ENCODE data around the gene CBFA2T2. TPM values are rescaled to one million over a fixed set of nuclear protein-coding genes. Genes with fewer than 3 reads are reported as not detected.

CBFA2T2 gene
- total and polyA plus RNA-seq, 2 donors (not counting 3 experiments of a cell fraction or from before 2014, with no cell fraction given), result 10.7 to 12.1 TPM

DNA sequence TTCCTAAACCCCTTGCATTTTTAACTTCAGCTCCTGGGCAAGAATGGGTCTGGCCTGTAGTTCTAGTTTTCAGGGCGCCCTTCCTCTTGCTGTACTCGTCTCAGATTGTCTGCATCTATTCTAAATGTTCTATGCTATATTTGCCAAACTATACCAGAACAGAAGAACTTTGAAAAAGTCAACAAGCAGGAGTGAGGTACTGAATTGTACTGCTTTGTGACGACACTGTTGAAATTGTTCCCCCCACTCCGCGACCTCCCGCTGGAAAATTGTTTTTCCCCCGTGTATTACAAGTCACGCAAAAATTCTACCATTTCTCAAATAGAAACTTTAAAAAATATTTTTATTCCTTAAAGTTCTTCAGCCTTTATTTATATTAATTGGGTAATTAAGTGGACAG, 73.9 kb downstream of the CBFA2T2 start:
- TF ChIP-seq FOS (IDR thresholded peaks at IDR 0.05; ENCODE audit: borderline replicate concordance, insufficient read depth, low read length), result no peak
- TF ChIP-seq, protein P1, sequence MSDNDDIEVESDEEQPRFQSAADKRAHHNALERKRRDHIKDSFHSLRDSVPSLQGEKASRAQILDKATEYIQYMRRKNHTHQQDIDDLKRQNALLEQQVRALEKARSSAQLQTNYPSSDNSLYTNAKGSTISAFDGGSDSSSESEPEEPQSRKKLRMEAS (IDR thresholded peaks at IDR 0.05; ENCODE audit: insufficient read depth, insufficient read length), result no peak
- TF ChIP-seq, protein P2, sequence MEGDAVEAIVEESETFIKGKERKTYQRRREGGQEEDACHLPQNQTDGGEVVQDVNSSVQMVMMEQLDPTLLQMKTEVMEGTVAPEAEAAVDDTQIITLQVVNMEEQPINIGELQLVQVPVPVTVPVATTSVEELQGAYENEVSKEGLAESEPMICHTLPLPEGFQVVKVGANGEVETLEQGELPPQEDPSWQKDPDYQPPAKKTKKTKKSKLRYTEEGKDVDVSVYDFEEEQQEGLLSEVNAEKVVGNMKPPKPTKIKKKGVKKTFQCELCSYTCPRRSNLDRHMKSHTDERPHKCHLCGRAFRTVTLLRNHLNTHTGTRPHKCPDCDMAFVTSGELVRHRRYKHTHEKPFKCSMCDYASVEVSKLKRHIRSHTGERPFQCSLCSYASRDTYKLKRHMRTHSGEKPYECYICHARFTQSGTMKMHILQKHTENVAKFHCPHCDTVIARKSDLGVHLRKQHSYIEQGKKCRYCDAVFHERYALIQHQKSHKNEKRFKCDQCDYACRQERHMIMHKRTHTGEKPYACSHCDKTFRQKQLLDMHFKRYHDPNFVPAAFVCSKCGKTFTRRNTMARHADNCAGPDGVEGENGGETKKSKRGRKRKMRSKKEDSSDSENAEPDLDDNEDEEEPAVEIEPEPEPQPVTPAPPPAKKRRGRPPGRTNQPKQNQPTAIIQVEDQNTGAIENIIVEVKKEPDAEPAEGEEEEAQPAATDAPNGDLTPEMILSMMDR (IDR thresholded peaks at IDR 0.05; ENCODE audit: extremely low read depth in 1 of 2, insufficient read depth in 1 of 2, low read depth in 1 of 2, low read length in 2 of 2), result no peak
- no peak for TF ChIP-seq POLR2AphosphoS5 (IDR thresholded peaks at IDR 0.05; ENCODE audit: insufficient read depth, low read depth, low read length)
- no peak for TF ChIP-seq POLR2A (IDR thresholded peaks at IDR 0.05; ENCODE audit: low read depth, low read length)
- no peak for TF ChIP-seq GATA2 (IDR thresholded peaks at IDR 0.05; ENCODE audit: insufficient read depth, insufficient read length, low read depth, low read length)
- no peak for DNase-seq (ENCODE audit: low read depth, low spot score)
- ChIA-PET CTCF (no interaction called here), POLR2A (no interaction called here)
- no peak for FAIRE-seq
- H3K4me1 ChIP-seq (ENCODE audit: control insufficient read depth, extremely low read depth, insufficient read depth, low read length), result peaks cover 11% of the 10 kb centered on the region
- no peaks in the 10 kb centered on the region for H4K20me1 ChIP-seq (replicated peaks; ENCODE audit: control insufficient read depth, extremely low read depth, insufficient read depth, low read length)
- no peak overlapping the region for H3K4me2 ChIP-seq (ENCODE audit: insufficient read depth, low read length)
- no peak overlapping the region for H3K4me3 ChIP-seq (replicated peaks in 1 of 3; ENCODE audit: insufficient read depth in 1 of 3, low read depth in 1 of 3, low read length in 3 of 3)
- dilution Hi-C loops (cut with MboI; ENCODE audit: extremely low pct_ligation_motif_present, low sequenced_read_pairs) (no loop called here), intact Hi-C loops (cut with micrococcal nuclease) (loop anchor here (5.0 to 10.0 kb wide), 2 partner anchors 46 to 69 kb away; partner anchors contain the start of gene CBFA2T2)
- no peaks in the 10 kb centered on the region for H3K9me1 ChIP-seq (replicated peaks; ENCODE audit: control insufficient read depth, extremely low read depth, insufficient read depth, low read length)
- H3K9ac ChIP-seq (replicated peaks; ENCODE audit: extremely low read depth, insufficient read depth, low read length), result no peak overlapping the region
- H3K27ac ChIP-seq (ENCODE audit: insufficient read depth, low read depth, low read length), result no peak overlapping the region
- no peaks in the 10 kb centered on the region for H3K36me3 ChIP-seq (ENCODE audit: control insufficient read depth in 2 of 2, extremely low read depth in 1 of 2, insufficient read depth in 2 of 2, low read length in 2 of 2)
- H3K79me2 ChIP-seq (ENCODE audit: control insufficient read depth, insufficient read depth, low read length), result no peaks in the 10 kb centered on the region
- no peak overlapping the region for H2AFZ ChIP-seq (ENCODE audit: low read depth, low read length)
- no peaks in the 10 kb centered on the region for H3K9me3 ChIP-seq (replicated peaks; ENCODE audit: control insufficient read depth, insufficient read depth, low read length)
- H3K27me3 ChIP-seq (ENCODE audit: control insufficient read depth in 2 of 2, insufficient read depth in 2 of 2, low read length in 2 of 2), result no peaks in the 10 kb centered on the region
- no TSS peak for BruUV-seq (replicated peaks)
